ENCODE data around the gene GLTP. TPM values are rescaled to one million over a fixed set of nuclear protein-coding genes. Genes with fewer than 3 reads are reported as not detected.

Gene GLTP
- total RNA-seq, 4 donors from 2014 or later, result 207 to 654 (median 526) TPM

GRCh38 chr12:109912855-109913321 lies 32.5 kb upstream of the GLTP start:
- Histone ChIP-seq H3K9me3 (no peaks in the 10 kb centered on the region), H3K4me1 (peaks cover 13% of the 10 kb centered on the region), H3K27me3 (no peaks in the 10 kb centered on the region), H3K4me3 (no peak overlapping the region), H3K36me3 (peaks cover 99% of the 10 kb centered on the region), H3K27ac (no peak overlapping the region)
- TF ChIP-seq POLR2AphosphoS5 (IDR thresholded peaks at IDR 0.05), result no peak
- no peak for TF ChIP-seq CTCF (IDR thresholded peaks at IDR 0.05)
- TF ChIP-seq POLR2A (IDR thresholded peaks at IDR 0.05), result no peak
- TF ChIP-seq EP300 (IDR thresholded peaks at IDR 0.05), result no peak
- 88% methylated on average over 12 of the region's 12 CpGs for WGBS
- no peak for DNase-seq (ENCODE audit: low spot score in 2 of 2)

GRCh38 chr12:109910969-109911348 lies 30.6 kb upstream of the GLTP start:
- Histone ChIP-seq H3K4me3 (no peak overlapping the region), H3K27ac (no peak overlapping the region), H3K9me3 (no peaks in the 10 kb centered on the region), H3K27me3 (no peaks in the 10 kb centered on the region), H3K4me1 (peaks cover 13% of the 10 kb centered on the region), H3K36me3 (peaks cover 99% of the 10 kb centered on the region)
- 75% methylated on average over 6 of the region's 12 CpGs for WGBS
- no peak for DNase-seq (ENCODE audit: low spot score in 2 of 2)
- TF ChIP-seq CTCF (IDR thresholded peaks at IDR 0.05), result peak in 1 of 2 donors; percentile 25
- TF ChIP-seq POLR2A (IDR thresholded peaks at IDR 0.05), result no peak
- no peak for TF ChIP-seq POLR2AphosphoS5 (IDR thresholded peaks at IDR 0.05)
- TF ChIP-seq EP300 (IDR thresholded peaks at IDR 0.05), result no peak

- peaks cover 99% of the 10 kb centered on the region for H3K36me3 ChIP-seq
- peaks cover 8% of the 10 kb centered on the region for H3K4me1 ChIP-seq
- 84% methylated on average over 8 of the region's 8 CpGs for WGBS
- TF ChIP-seq POLR2AphosphoS5 (IDR thresholded peaks at IDR 0.05), result no peak
- no peak for TF ChIP-seq EP300 (IDR thresholded peaks at IDR 0.05)
- no peak for TF ChIP-seq CTCF (IDR thresholded peaks at IDR 0.05)
- no peak for TF ChIP-seq POLR2A (IDR thresholded peaks at IDR 0.05)
- H3K9me3 ChIP-seq, result no peaks in the 10 kb centered on the region
- H3K27me3 ChIP-seq, result no peaks in the 10 kb centered on the region
- DNase-seq (ENCODE audit: low spot score in 2 of 2), result no peak
- no peak overlapping the region for H3K4me3 ChIP-seq
- no peak overlapping the region for H3K27ac ChIP-seq
Observed at GRCh38 chr12:109910254-109910968, 30.1 kb upstream of the GLTP start.

- no peak overlapping the region for H3K27ac ChIP-seq
- H3K36me3 ChIP-seq, result peaks cover 75% of the 10 kb centered on the region
- H3K27me3 ChIP-seq, result no peaks in the 10 kb centered on the region
- no peaks in the 10 kb centered on the region for H3K9me3 ChIP-seq
- DNase-seq (ENCODE audit: low spot score in 2 of 2), result no peak
- whole genome bisulfite sequencing, result 97% methylated on average over 10 of the region's 10 CpGs
- H3K4me1 ChIP-seq, result peaks cover 15% of the 10 kb centered on the region
- H3K4me3 ChIP-seq, result no peak overlapping the region
- no peak for TF ChIP-seq EP300 (IDR thresholded peaks at IDR 0.05)
- TF ChIP-seq POLR2AphosphoS5 (IDR thresholded peaks at IDR 0.05), result no peak
- no peak for TF ChIP-seq POLR2A (IDR thresholded peaks at IDR 0.05)
- no peak for TF ChIP-seq CTCF (IDR thresholded peaks at IDR 0.05)
Observed at GRCh38 chr12:109905301-109905700, 25.0 kb upstream of the GLTP start.

- TF ChIP-seq EP300 (IDR thresholded peaks at IDR 0.05) (no peak), POLR2A (IDR thresholded peaks at IDR 0.05) (no peak), CTCF (IDR thresholded peaks at IDR 0.05) (no peak), POLR2AphosphoS5 (IDR thresholded peaks at IDR 0.05) (no peak)
- no peak for DNase-seq (ENCODE audit: low spot score in 2 of 2)
- Histone ChIP-seq H3K9me3 (no peaks in the 10 kb centered on the region), H3K36me3 (peaks cover 51% of the 10 kb centered on the region), H3K27me3 (no peaks in the 10 kb centered on the region), H3K27ac (no peak overlapping the region), H3K4me1 (peaks cover 26% of the 10 kb centered on the region), H3K4me3 (no peak overlapping the region)
- WGBS, result 88% methylated on average over 15 of the region's 15 CpGs
Observed at GRCh38 chr12:109902891-109903418, 22.6 kb upstream of the GLTP start.

Measured in suprapubic skin (tissue), 4 donors.